Epithelial cell of esophagus (primary cell): ENCODE results near the gene ANAPC15.

Source experiments
- DNase-seq: peaks from one replicate; pipeline ENCODE4 v3.0.0; 2010; ENCODE audit warnings: low read depth
- H3K4me3 ChIP-seq: 2 replicates; pipeline ENCODE4 v1.5.1; 2011; ENCODE audit warnings: mild to moderate bottlenecking, low read length, control low read depth
- CTCF ChIP-seq: IDR thresholded peaks from 2 replicates; pipeline ENCODE4 v1.5.1; 2011; ENCODE audit warnings: low read depth, mild to moderate bottlenecking, low read length, control low read depth, inconsistent platforms; ENCODE audit not compliant: insufficient read depth; ENCODE audit errors: missing control alignments

The ANAPC15 gene

GRCh38 chr11:72124046-72124445 is 11.6 kb upstream of the ANAPC15 start:
- H3K4me3 ChIP-seq: no peak overlapping the region
- TF ChIP-seq CTCF: no peak
- DNase-seq: no peak

- TF ChIP-seq CTCF: no peak
- no peak overlapping the region for H3K4me3 ChIP-seq
- no peak for DNase-seq
These were observed 10.7 kb upstream of the ANAPC15 start for GRCh38 chr11:72123117-72123653.

GRCh38 chr11:72122607-72123006 is 10.1 kb upstream of the ANAPC15 start:
- no peak for DNase-seq
- no peak overlapping the region for H3K4me3 ChIP-seq
- no peak for TF ChIP-seq CTCF

GRCh38 chr11:72120930-72121329 is 8.4 kb upstream of the ANAPC15 start:
- no peak for TF ChIP-seq CTCF
- no peak for DNase-seq
- H3K4me3 ChIP-seq: no peak overlapping the region

GRCh38 chr11:72119198-72119597 is 6.7 kb upstream of the ANAPC15 start:
- H3K4me3 ChIP-seq: no peak overlapping the region
- no peak for TF ChIP-seq CTCF
- DNase-seq: no peak

GRCh38 chr11:72116019-72116755 is 3.7 kb upstream of the ANAPC15 start:
- no peak overlapping the region for H3K4me3 ChIP-seq
- DNase-seq: peak; percentile 48
- TF ChIP-seq CTCF: no peak

GRCh38 chr11:72114570-72114969 is 2.1 kb upstream of the ANAPC15 start:
- no peak for TF ChIP-seq CTCF
- H3K4me3 ChIP-seq: no peak overlapping the region

More at GRCh38 chr11:72114570-72114969, 2.1 kb upstream of the ANAPC15 start:
- peak; percentile 87 for DNase-seq
